Mesendoderm (in vitro differentiated cells): ENCODE results near the gene SLC2A13.

Experiments
- DNase-seq: peaks from one replicate; pipeline ENCODE4 v3.0.0; 2013
- H2AK5ac ChIP-seq: 2 replicates; pipeline ENCODE4 v1.6.1; 2013; ENCODE audit warnings: low read length, inconsistent platforms
- H2BK120ac ChIP-seq: 2 replicates; pipeline ENCODE4 v1.6.1; 2013; ENCODE audit warnings: low read depth, mild to moderate bottlenecking, low read length, moderate library complexity, mixed read lengths
- H2BK15ac ChIP-seq: replicated peaks from 2 replicates; pipeline ENCODE4 v1.6.1; 2013; ENCODE audit warnings: low read depth, mild to moderate bottlenecking, moderate library complexity
- H2BK5ac ChIP-seq: 2 replicates; pipeline ENCODE4 v1.6.1; 2013; ENCODE audit warnings: low read length, inconsistent platforms
- H3K18ac ChIP-seq: 2 replicates; pipeline ENCODE4 v1.6.1; 2013; ENCODE audit warnings: mild to moderate bottlenecking, low read length, mixed read lengths
- H3K23ac ChIP-seq: one replicate; pipeline ENCODE4 v1.6.1; 2013; ENCODE audit warnings: low read length
- H3K27ac ChIP-seq: 2 replicates; pipeline ENCODE4 v1.5.1; 2013; ENCODE audit warnings: low read depth, mild to moderate bottlenecking, inconsistent platforms, low read length, moderate library complexity
- H3K27me3 ChIP-seq: 2 replicates; pipeline ENCODE4 v1.6.1; 2013; ENCODE audit warnings: low read length, control low read depth, mild to moderate bottlenecking, inconsistent platforms; ENCODE audit not compliant: insufficient read depth, poor library complexity
- H3K36me3 ChIP-seq: 2 replicates; pipeline ENCODE4 v1.6.1; 2013; ENCODE audit warnings: low read length, inconsistent platforms; ENCODE audit not compliant: control insufficient read depth, insufficient read depth
- H3K4ac ChIP-seq: one replicate; pipeline ENCODE4 v1.6.1; 2013; ENCODE audit warnings: low read depth, mild to moderate bottlenecking, low read length, moderate library complexity
- H3K4me1 ChIP-seq: 2 replicates; pipeline ENCODE4 v1.6.1; 2013; ENCODE audit warnings: low read depth, low read length, inconsistent platforms; ENCODE audit not compliant: control insufficient read depth
- H3K4me2 ChIP-seq: 2 replicates; pipeline ENCODE4 v1.6.1; 2013; ENCODE audit warnings: low read length
- H3K4me3 ChIP-seq: 2 replicates; pipeline ENCODE4 v1.5.1; 2013; ENCODE audit warnings: mild to moderate bottlenecking, low read length
- H3K56ac ChIP-seq: one replicate; pipeline ENCODE4 v1.6.1; 2013; ENCODE audit warnings: low read length
- H3K79me1 ChIP-seq: 2 replicates; pipeline ENCODE4 v1.6.1; 2013; ENCODE audit warnings: low read length, inconsistent platforms
- H3K79me2 ChIP-seq: 2 replicates; pipeline ENCODE4 v1.6.1; 2013; ENCODE audit warnings: mild to moderate bottlenecking, low read length; ENCODE audit not compliant: control insufficient read depth, insufficient read depth
- H3K9ac ChIP-seq: 2 replicates; pipeline ENCODE4 v1.6.1; 2013; ENCODE audit warnings: low read length, inconsistent platforms
- H4K5ac ChIP-seq: one replicate; pipeline ENCODE4 v1.6.1; 2013; ENCODE audit warnings: low read length
- H4K8ac ChIP-seq: one replicate; pipeline ENCODE4 v1.6.1; 2013; ENCODE audit warnings: low read depth, mild to moderate bottlenecking, control low read depth, low read length, moderate library complexity
- WGBS: extraction: QIAGEN DNeasy Blood & Tissue Kit; methylation state at CpG from one replicate; pipeline ENCODE4 v1.1.7; 2013; ENCODE audit warnings: low lambda C conversion rate, missing lambda C conversion rate; ENCODE audit not compliant: insufficient coverage; ENCODE audit errors: extremely low coverage; 5-methylcytosine and 5-hydroxymethylcytosine counted together

The SLC2A13 gene

DNA sequence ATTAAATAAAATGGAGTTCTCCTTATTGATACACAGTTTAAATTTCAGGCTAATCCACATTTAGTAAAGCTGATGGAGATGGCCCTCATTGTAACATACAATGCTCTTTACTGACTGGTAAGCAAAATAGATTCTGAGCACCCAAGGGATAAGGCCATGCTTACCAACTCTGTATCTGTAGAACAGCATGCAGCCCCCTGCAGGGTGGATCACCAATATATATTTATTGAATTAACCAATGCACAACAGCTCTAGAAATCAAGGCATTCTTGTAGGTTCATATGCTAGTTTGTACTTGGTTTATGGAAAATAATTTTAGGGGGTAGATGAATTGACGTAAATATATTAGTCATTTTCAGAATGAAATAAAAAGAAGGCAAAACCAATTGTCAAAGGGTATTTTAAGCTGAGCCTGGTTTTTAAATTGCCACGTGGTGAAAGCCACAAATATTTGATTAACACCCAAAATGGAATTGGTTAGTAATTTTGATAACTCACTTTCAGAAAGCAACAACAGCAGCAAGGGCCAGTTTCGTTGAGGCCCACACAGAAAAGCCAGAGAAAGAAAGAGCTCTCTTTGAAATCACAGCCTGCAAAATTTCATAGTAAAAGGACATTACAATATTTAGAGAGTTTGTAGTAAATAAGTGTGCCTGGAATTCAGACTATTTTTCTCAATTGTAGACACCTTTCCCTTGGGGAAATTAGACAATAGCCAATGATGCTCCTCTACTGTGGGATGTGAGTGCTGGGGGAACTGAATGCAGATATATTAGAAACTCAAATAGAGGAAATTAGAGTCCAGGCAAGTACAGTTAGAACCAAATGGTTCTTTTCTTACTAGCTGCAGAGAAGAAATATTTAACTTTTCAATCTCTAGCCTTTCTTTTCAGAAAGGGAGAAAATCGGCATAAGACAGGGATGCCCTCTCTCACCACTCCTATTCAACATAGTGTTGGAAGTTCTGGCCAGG, 270.1 kb downstream of the SLC2A13 start:
- Histone ChIP-seq H3K23ac (no peak overlapping the region), H3K4me2 (no peak overlapping the region), H3K4ac (no peak overlapping the region), H3K56ac (no peak overlapping the region), H3K9ac (no peak overlapping the region), H3K4me1 (no peaks in the 10 kb centered on the region), H3K36me3 (no peaks in the 10 kb centered on the region), H3K27me3 (no peaks in the 10 kb centered on the region), H4K5ac (no peak overlapping the region), H3K79me2 (no peaks in the 10 kb centered on the region), H3K27ac (no peak overlapping the region), H3K79me1 (no peaks in the 10 kb centered on the region), H2BK5ac (no peak overlapping the region), H2AK5ac (no peak overlapping the region), H4K8ac (no peak overlapping the region), H3K4me3 (no peak overlapping the region), H2BK120ac (no peak overlapping the region), H2BK15ac (no peak overlapping the region), H3K18ac (no peak overlapping the region)
- DNase-seq = no peak
- 100% methylated on average over 1 of the region's 4 CpGs for whole genome bisulfite sequencing

DNA sequence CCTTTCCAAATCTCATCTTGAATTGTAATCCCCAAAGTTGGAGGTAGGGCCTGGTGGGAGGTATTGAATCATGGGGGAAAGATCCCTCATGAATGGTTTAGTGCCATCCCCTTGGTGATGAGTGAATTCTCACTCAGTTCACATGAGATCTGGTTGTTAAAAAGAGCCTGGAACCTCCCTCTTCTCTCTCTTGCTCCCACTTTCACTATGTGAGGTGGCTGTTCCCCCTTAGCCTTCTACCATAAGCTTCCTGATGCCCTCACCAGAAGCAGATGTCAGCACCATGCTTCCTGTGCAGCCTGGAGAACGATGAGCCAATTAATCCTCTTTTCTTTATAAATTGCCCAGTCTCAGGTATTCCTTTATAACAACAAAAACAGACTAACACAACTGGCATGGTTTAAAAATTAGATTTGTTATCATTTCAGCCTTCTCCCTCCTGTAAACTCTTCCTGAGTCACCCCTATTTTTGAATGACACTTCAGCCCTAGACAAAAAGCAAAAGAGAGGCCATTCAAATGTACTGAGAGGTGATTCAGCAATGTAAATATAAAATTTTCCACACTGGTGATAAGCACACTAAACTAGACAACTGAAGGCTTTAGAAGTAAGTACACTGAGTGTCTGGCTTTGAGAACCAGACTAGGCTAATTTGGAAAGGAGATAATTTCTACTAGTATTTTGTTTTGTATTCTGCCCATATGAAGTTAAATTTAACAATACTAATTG, 274.1 kb downstream of the SLC2A13 start:
- Histone ChIP-seq H3K27me3 (no peaks in the 10 kb centered on the region), H3K79me1 (no peaks in the 10 kb centered on the region), H3K23ac (no peak overlapping the region), H3K4ac (no peak overlapping the region), H3K18ac (no peak overlapping the region), H4K5ac (no peak overlapping the region), H3K27ac (no peak overlapping the region), H3K36me3 (no peaks in the 10 kb centered on the region), H3K9ac (no peak overlapping the region), H3K56ac (no peak overlapping the region), H3K4me3 (no peak overlapping the region), H3K4me1 (no peaks in the 10 kb centered on the region), H4K8ac (no peak overlapping the region), H2BK15ac (no peak overlapping the region), H2AK5ac (no peak overlapping the region), H3K4me2 (no peak overlapping the region), H2BK5ac (no peak overlapping the region), H2BK120ac (no peak overlapping the region), H3K79me2 (no peaks in the 10 kb centered on the region)
- DNase-seq = no peak
- no CpG with 5 or more reads among the region's 1 CpG for WGBS

DNA sequence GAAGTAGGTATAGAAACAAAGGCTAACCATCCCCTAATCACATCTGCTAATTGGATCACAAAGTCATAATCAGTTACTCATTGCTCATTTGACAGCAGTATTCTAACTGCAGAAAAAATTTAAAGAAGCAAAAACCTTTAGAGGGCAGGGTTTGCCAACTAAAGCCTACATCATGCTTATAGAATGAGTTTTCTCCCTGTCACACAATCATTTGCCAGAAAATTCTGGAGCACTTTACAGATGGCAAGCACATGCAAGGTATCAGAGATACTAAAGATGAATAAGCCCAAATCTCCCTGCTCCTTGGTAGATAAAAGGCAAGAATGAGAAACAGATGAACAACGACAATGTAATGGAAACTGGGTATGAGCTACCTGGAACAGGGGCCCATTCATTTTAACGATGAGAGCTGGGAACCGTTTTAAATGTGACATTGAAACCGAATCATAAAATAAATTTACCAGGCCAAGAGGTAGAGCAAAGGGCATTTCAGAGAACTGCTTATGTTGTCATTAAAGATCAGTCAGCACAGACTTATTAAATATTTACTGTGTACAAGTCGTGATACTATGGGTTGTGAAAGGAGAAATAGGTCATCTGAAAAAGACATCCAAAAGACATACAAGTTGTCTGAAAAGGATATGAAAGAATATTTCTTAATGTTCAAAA, 274.9 kb downstream of the SLC2A13 start:
- Histone ChIP-seq H3K27ac (no peak overlapping the region), H4K5ac (no peak overlapping the region), H2BK120ac (no peak overlapping the region), H3K4me1 (no peaks in the 10 kb centered on the region), H3K23ac (no peak overlapping the region), H2BK15ac (no peak overlapping the region), H3K9ac (no peak overlapping the region), H4K8ac (no peak overlapping the region), H3K18ac (no peak overlapping the region), H3K4me2 (no peak overlapping the region), H3K4me3 (no peak overlapping the region), H2AK5ac (no peak overlapping the region), H3K4ac (no peak overlapping the region), H3K36me3 (no peaks in the 10 kb centered on the region), H3K79me1 (no peaks in the 10 kb centered on the region), H2BK5ac (no peak overlapping the region), H3K56ac (no peak overlapping the region), H3K27me3 (no peaks in the 10 kb centered on the region), H3K79me2 (no peaks in the 10 kb centered on the region)
- no CpG with 5 or more reads among the region's 5 CpGs for WGBS
- no peak for DNase-seq

DNA sequence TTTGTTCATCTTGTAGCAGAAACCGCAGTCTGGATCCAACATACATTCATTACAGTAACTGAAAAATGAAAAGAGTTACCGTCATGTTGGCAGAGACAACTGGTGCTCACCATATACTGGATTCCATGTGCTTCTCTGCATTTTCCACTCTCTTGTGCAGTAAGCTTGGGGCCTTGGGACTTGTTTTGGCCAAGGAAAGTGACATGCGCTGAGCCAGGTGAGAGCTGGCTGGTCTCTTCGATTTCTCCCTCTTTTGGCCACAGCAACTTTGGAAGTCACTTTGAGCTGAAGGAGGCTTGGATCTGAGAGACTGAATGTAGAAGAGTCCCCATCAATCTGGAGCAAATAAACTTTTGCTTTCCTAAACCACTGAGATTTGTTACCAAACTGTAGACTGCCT, 275.7 kb downstream of the SLC2A13 start:
- H3K18ac ChIP-seq = no peak overlapping the region
- no peak overlapping the region for H2BK120ac ChIP-seq
- H3K79me1 ChIP-seq = no peaks in the 10 kb centered on the region
- no peak for DNase-seq
- H3K4me1 ChIP-seq = no peaks in the 10 kb centered on the region
- WGBS = no CpG with 5 or more reads among the region's 4 CpGs
- H3K36me3 ChIP-seq = no peaks in the 10 kb centered on the region
- H4K5ac ChIP-seq = no peak overlapping the region
- H3K23ac ChIP-seq = no peak overlapping the region
- H3K9ac ChIP-seq = no peak overlapping the region
- no peak overlapping the region for H3K4me3 ChIP-seq
- H3K27me3 ChIP-seq = no peaks in the 10 kb centered on the region
- no peak overlapping the region for H3K4ac ChIP-seq
- no peak overlapping the region for H3K4me2 ChIP-seq
- no peak overlapping the region for H2AK5ac ChIP-seq
- no peak overlapping the region for H2BK15ac ChIP-seq
- no peak overlapping the region for H4K8ac ChIP-seq
- H3K79me2 ChIP-seq = no peaks in the 10 kb centered on the region
- H3K27ac ChIP-seq = no peak overlapping the region
- no peak overlapping the region for H2BK5ac ChIP-seq
- H3K56ac ChIP-seq = no peak overlapping the region

DNA sequence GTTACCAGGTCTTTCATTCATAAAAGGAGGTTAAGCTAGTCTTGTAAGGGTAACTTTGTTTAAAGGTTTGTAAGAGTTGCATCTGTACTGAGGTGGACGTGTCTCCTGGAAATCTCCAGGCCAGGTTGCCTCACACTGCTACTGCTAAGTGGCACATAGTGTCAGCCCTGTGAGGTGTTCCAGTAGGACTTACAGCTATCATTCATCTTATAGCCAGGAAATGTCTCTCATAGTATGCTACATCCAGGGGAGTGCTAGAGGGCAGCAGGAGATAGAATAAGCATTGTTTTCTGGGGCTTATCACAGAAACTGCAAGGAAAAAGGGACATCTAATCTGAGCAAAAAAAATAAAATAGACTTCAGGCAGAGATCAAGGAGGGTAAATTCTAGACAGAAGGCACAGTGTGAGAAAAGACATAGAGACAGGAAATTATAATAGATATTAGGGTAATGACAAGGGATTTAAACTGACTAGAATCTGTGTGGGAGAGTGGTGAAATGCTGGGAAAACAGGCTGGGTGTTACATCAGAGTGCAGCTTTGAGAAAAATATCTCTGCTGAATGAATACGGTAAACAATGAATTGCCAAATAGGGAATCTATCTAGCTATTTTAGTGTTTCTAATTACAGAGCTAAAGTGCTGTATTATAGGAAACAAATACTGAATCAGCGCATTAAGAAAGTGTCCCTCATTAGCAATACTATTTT, 281.2 kb downstream of the SLC2A13 start:
- Histone ChIP-seq H2BK120ac (no peak overlapping the region), H3K4me3 (no peak overlapping the region), H3K4ac (no peak overlapping the region), H3K18ac (no peak overlapping the region), H3K27me3 (no peaks in the 10 kb centered on the region), H4K8ac (no peak overlapping the region), H3K23ac (no peak overlapping the region), H3K56ac (no peak overlapping the region), H2AK5ac (no peak overlapping the region), H3K27ac (no peak overlapping the region), H3K79me1 (no peaks in the 10 kb centered on the region), H3K9ac (no peak overlapping the region), H2BK5ac (no peak overlapping the region), H2BK15ac (no peak overlapping the region), H3K4me1 (no peaks in the 10 kb centered on the region), H3K36me3 (no peaks in the 10 kb centered on the region), H3K79me2 (no peaks in the 10 kb centered on the region), H3K4me2 (no peak overlapping the region), H4K5ac (no peak overlapping the region)
- WGBS = no CpG with 5 or more reads among the region's 3 CpGs
- peak; percentile 56 for DNase-seq
